Measurements from ENCODE around the gene GPR89B. TPM values are rescaled to one million over a fixed set of nuclear protein-coding genes. Genes with fewer than 3 reads are reported as not detected.
A peak's percentile ranks its signal among the peaks of the same experiment; 100 is the strongest.
"Not testable (repeated sequence)": the region's sequence is repeated elsewhere in the genome, so short reads cannot be mapped to it uniquely, and the experiment has no call there.

Gene GPR89B
- total RNA-seq, 1 donor from 2014 or later, result 19.3 TPM

DNA sequence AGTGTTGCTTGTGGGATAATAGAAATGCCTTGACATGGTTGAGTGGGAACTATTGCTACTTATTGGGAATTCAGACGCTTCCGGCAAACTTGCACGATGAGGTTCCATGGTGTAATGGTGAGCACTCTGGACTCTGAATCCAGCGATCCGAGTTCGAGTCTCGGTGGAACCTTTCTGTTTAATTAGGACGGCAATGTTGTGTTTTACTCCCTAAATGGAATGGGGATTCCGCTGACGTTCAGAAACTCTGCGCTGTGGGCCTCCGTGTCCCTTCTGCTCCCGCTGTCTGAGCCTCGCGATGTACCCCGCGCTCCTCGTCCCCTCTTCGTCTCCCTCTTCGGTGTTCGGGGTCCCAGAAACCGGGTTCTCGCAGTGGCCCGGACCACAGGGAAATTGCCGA is 104.5 kb downstream of the GPR89B start:
- H3K4me3 Mint-ChIP-seq, result peak overlapping the region; percentile 52
- H3K27ac Mint-ChIP-seq; H3K4me1 Mint-ChIP-seq; DNase-seq (ENCODE audit: low spot score in 2 of 2, unreplicated experiment in 2 of 2); H3K36me3 Mint-ChIP-seq; H3K27me3 Mint-ChIP-seq (ENCODE audit: low read depth); H3K9me3 Mint-ChIP-seq: not testable (repeated sequence)

DNA sequence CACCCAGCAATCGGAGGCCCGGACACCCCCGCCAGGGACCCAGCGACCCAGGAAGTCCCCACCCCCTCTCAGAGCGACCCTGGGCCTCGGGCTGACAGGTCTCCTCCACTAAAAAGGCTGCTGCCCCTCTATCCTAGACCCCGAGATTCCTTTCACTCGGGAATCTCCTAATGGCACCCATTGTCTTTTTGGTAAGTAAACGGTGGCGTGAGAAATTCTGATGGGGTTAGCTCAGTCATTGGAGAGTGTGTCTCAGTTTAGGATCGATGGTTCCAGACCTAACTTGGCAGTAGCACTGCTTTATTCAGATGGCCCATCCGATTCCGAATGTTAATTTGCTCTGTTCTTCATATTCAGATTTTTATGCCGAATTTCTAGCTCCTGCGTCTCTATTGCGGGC is 104.9 kb downstream of the GPR89B start:
- H3K4me1 Mint-ChIP-seq; H3K27ac Mint-ChIP-seq; H3K36me3 Mint-ChIP-seq; DNase-seq (ENCODE audit: low spot score in 2 of 2, unreplicated experiment in 2 of 2); H3K27me3 Mint-ChIP-seq (ENCODE audit: low read depth); H3K9me3 Mint-ChIP-seq: not testable (repeated sequence)
- peak overlapping the region; percentile 45 for H3K4me3 Mint-ChIP-seq

DNA sequence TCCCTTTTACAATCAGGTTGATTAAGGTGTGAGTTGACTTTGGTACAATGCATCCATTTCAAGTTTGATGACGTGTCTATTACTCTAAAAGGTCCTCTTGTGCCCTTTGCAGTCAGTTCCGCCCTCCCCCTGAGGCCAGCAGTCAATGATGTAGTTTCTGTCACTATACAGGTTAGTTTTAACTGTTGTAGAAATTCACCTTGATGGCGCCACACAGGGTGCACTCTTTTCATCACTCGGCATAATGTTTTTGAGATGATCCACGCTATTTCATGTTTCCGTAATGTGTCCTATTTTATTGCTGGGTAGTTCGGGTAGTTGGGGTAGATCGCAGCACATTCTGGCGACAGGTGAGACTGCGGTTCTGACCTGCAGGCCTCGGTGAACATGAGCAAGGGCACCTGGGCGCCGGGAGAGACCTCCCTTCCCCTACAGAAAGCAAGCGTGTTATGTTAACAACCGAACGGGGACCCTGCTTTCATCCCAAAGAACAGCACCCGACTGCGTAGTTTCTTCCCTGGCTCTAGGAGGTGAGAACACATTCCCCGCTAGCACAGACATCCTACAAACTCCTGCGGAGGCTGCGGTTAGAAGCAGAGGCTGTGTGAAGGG is 109.7 kb downstream of the GPR89B start:
- not testable (repeated sequence) for H3K4me1 Mint-ChIP-seq; H3K27me3 Mint-ChIP-seq (ENCODE audit: low read depth); H3K9me3 Mint-ChIP-seq; DNase-seq (ENCODE audit: low spot score in 2 of 2, unreplicated experiment in 2 of 2); H3K36me3 Mint-ChIP-seq
- Mint-ChIP-seq H3K27ac (peak overlapping the region; percentile 98), H3K4me3 (peak overlapping the region; percentile 76)

- H3K4me1 Mint-ChIP-seq; H3K27me3 Mint-ChIP-seq (ENCODE audit: low read depth); H3K36me3 Mint-ChIP-seq; H3K9me3 Mint-ChIP-seq: not testable (repeated sequence)
- peak overlapping the region; percentile 76 for H3K4me3 Mint-ChIP-seq
- DNase-seq (ENCODE audit: low spot score in 2 of 2, unreplicated experiment in 2 of 2), result peak in 1 of 2 experiments; percentile 56
- H3K27ac Mint-ChIP-seq, result peak overlapping the region; percentile 98
Measured at GRCh38 chr1:148038462-148039333, 110.5 kb downstream of the GPR89B start.

Other genes starting within 250 kb of the GPR89B start
- gene GJA5, start 167.8 kb upstream of the GPR89B start, total RNA-seq, result 0.61 to 1.3 TPM (median 0.62 TPM) in 3 replicates
- gene GJA8, start 25.6 kb upstream of the GPR89B start, total RNA-seq, result not detected in 3 replicates
- gene NBPF11, start 223.9 kb downstream of the GPR89B start, total RNA-seq, result 27.3 to 28.2 TPM (median 27.5 TPM) in 3 replicates

Data from mesothelial cell of epicardium (in vitro differentiated cells).